HEK293T (cell line): Measurements from ENCODE around the gene C5AR2.

ENCODE experiments used
- CTCF ChIA-PET: fragments of 350-600 bp; formaldehyde crosslinking; extraction: SDS; loops from one replicate; lab custom pipeline; 2021; ENCODE audit warnings: antibody characterized with exemption, inconsistent platforms; lab: Yijun Ruan, JAX
- POLR2A ChIA-PET: fragments of 350-600 bp; formaldehyde crosslinking; extraction: SDS; loops from one replicate; lab custom pipeline; 2020; ENCODE audit warnings: antibody characterized with exemption, inconsistent platforms; lab: Yijun Ruan, JAX
- DNase-seq: peaks from one replicate; pipeline ENCODE4 v3.0.0; 2012; ENCODE audit warnings: mixed read lengths; ENCODE audit errors: extremely low spot score
- ARNT ChIP-seq: fragments of 450-650 bp; IDR thresholded peaks from 2 replicates; pipeline ENCODE4 v1.6.1; 2017; ENCODE audit warnings: mild to moderate bottlenecking
- BHLHE40 ChIP-seq: fragments of 450-650 bp; IDR thresholded peaks from 2 replicates; pipeline ENCODE4 v1.6.1; 2016; ENCODE audit warnings: mild to moderate bottlenecking, moderate library complexity, borderline replicate concordance
- CTBP1 ChIP-seq: fragments of 450-650 bp; IDR thresholded peaks from 2 replicates; pipeline ENCODE4 v1.6.1; 2016; ENCODE audit warnings: borderline replicate concordance
- ELF4 ChIP-seq: fragments of 450-650 bp; IDR thresholded peaks from 2 replicates; pipeline ENCODE4 v1.6.1; 2017; ENCODE audit warnings: antibody characterized with exemption
- FOXA1 ChIP-seq: fragments of 450-650 bp; IDR thresholded peaks from 2 replicates; pipeline ENCODE4 v1.6.1; 2016; ENCODE audit warnings: mild to moderate bottlenecking
- FOXK2 ChIP-seq: fragments of 450-650 bp; IDR thresholded peaks from 2 replicates; pipeline ENCODE4 v1.6.1; 2016; ENCODE audit warnings: mild to moderate bottlenecking
- FOXM1 ChIP-seq: fragments of 450-650 bp; IDR thresholded peaks from 2 replicates; pipeline ENCODE4 v1.6.1; 2017; ENCODE audit warnings: mild to moderate bottlenecking, borderline replicate concordance
- HDGF ChIP-seq: fragments of 450-650 bp; IDR thresholded peaks from 2 replicates; pipeline ENCODE4 v1.6.1; 2017; ENCODE audit warnings: antibody characterized with exemption, borderline replicate concordance
- L3MBTL2 ChIP-seq: fragments of 450-650 bp; conservative IDR thresholded peaks from 2 replicates; pipeline ENCODE4 v1.6.1; 2016; ENCODE audit warnings: mild to moderate bottlenecking
- LEF1 ChIP-seq: fragments of 450-650 bp; IDR thresholded peaks from 2 replicates; pipeline ENCODE4 v1.6.1; 2017; ENCODE audit warnings: mild to moderate bottlenecking, borderline replicate concordance
- NFRKB ChIP-seq: fragments of 450-650 bp; IDR thresholded peaks from 2 replicates; pipeline ENCODE4 v1.6.1; 2016; ENCODE audit warnings: mild to moderate bottlenecking, moderate library complexity
- SP1 ChIP-seq: fragments of 450-650 bp; IDR thresholded peaks from 2 replicates; pipeline ENCODE4 v1.6.1; 2017
- SUZ12 ChIP-seq: fragments of 450-650 bp; IDR thresholded peaks from 2 replicates; pipeline ENCODE4 v1.6.1; 2016; ENCODE audit warnings: mild to moderate bottlenecking
- TARDBP ChIP-seq: fragments of 450-650 bp; IDR thresholded peaks from 2 replicates; pipeline ENCODE4 v1.6.1; 2016
- ZNF384 ChIP-seq: fragments of 450-650 bp; IDR thresholded peaks from 2 replicates; pipeline ENCODE4 v1.6.1; 2016
- TF ChIP-seq, protein P1 (sequence below): fragments of 450-650 bp; IDR thresholded peaks from 2 replicates; pipeline ENCODE4 v1.6.1; 2016

Gene C5AR2

DNA sequence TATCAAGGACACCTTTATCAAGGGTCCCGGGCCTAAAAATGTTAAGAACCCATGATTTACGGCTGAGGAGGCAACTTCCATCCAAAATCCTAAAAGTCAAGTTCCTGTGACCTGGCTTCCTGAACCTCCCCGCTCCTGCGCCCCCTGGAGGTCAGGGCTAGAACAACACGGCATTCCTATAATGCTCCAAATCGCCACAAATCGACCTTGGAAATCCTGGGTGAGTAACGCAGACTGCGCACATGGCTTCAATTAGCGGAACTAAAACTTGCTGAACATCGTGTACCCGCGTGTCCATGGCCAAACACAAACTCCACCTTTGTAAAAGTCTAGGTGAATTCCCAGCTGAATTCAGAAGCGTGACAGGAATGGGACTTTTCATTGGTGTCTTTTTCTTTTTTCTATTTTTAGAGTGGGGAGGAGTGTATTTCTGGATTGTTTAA, 26.6 kb upstream of the C5AR2 start:
- ChIA-PET CTCF (interaction anchor here (0.6 to 1.8 kb wide), 6 partner anchors 11 to 309 kb away, joined by 3 to 8 read pairs (median 4); partner anchors contain the start of gene DHX34), POLR2A (no interaction called here)
- DNase-seq, result peak; percentile 84
- no peak for TF ChIP-seq FOXM1
- no peak for TF ChIP-seq SP1
- no peak for TF ChIP-seq LEF1
- no peak for TF ChIP-seq SUZ12
- no peak for TF ChIP-seq NFRKB
- TF ChIP-seq ZNF384, result no peak
- TF ChIP-seq HDGF, result no peak
- TF ChIP-seq ARNT, result no peak
- TF ChIP-seq TARDBP, result no peak
- TF ChIP-seq, protein P1, sequence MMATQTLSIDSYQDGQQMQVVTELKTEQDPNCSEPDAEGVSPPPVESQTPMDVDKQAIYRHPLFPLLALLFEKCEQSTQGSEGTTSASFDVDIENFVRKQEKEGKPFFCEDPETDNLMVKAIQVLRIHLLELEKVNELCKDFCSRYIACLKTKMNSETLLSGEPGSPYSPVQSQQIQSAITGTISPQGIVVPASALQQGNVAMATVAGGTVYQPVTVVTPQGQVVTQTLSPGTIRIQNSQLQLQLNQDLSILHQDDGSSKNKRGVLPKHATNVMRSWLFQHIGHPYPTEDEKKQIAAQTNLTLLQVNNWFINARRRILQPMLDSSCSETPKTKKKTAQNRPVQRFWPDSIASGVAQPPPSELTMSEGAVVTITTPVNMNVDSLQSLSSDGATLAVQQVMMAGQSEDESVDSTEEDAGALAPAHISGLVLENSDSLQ, result peak; percentile 54
- TF ChIP-seq L3MBTL2, result peak; percentile 73
- TF ChIP-seq ELF4, result no peak; the same call in 1 of the 2 replicates
- no peak for TF ChIP-seq FOXA1
- no peak for TF ChIP-seq CTBP1

DNA sequence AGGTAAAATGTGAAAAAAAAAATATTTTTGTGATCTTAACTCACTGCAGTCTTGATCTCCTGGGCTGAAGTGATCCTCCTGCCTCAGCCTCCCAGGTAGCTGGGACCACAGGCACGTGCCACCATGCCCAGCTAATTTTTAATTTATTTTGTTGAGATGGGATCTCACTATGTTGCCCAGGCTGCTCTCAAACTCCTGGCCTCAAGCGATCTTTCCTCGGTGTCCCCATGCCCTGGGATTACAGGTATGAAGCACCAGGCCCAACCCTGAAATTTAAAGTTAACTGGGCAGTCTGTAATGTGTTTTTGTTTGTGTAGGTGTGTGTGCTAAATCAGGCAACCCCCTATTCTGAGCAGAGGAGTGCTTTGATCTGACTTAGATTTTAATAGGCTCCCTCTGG, 25.7 kb upstream of the C5AR2 start:
- no peak for DNase-seq
- CTCF ChIA-PET, result interaction anchor here (0.7 to 1.8 kb wide), 3 partner anchors 17 to 43 kb away, joined by 3 to 8 read pairs (median 4); partner anchors contain the start of gene DHX34
- POLR2A ChIA-PET, result no interaction called here

DNA sequence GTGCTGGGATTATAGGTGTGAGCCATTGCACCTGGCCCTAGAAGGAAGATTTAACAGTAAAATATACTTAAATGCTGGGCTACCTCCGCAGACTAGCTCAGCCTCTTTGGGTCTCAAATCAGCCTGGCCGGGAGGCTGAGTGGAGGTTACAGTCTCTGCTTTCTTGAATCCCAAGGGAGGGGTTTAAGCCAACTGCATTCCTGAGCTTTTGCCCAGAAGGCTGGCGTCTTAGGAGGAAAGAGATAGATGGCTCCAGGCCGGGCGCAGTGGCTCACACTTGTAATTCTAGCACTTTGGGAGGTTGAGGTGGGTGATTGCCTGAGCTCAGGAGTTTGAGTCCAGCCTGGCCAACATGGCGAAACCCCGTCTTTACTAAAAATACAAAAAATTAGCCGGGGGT, 22.9 kb upstream of the C5AR2 start:
- TF ChIP-seq, protein P1, result no peak
- TF ChIP-seq SUZ12, result no peak
- TF ChIP-seq NFRKB, result no peak
- no peak for TF ChIP-seq ELF4
- no peak for TF ChIP-seq ARNT
- no peak for TF ChIP-seq TARDBP
- TF ChIP-seq HDGF, result no peak
- TF ChIP-seq LEF1, result no peak
- TF ChIP-seq ZNF384, result no peak
- no peak for TF ChIP-seq CTBP1
- TF ChIP-seq SP1, result no peak
- no peak for DNase-seq
- ChIA-PET POLR2A (interaction anchor here (1.4 kb wide), 1 partner anchor 40 kb away, joined by 4 read pairs; the partner anchor contains the start of gene DHX34), CTCF (interaction anchor here (0.6 to 1.4 kb wide), 3 partner anchors 10 to 40 kb away, joined by 3 to 6 read pairs (median 3); partner anchors contain the start of gene DHX34)

More for the DNA sequence above, 25.7 kb upstream of the C5AR2 start:
- TF ChIP-seq FOXA1 (no peak), NFRKB (no peak), L3MBTL2 (no peak), ARNT (no peak), CTBP1 (no peak), SUZ12 (no peak), FOXM1 (no peak), ELF4 (no peak), ZNF384 (no peak), BHLHE40 (no peak), HDGF (no peak), LEF1 (no peak), SP1 (no peak), FOXK2 (no peak), TARDBP (no peak)
- TF ChIP-seq, protein P1, result no peak

DNA sequence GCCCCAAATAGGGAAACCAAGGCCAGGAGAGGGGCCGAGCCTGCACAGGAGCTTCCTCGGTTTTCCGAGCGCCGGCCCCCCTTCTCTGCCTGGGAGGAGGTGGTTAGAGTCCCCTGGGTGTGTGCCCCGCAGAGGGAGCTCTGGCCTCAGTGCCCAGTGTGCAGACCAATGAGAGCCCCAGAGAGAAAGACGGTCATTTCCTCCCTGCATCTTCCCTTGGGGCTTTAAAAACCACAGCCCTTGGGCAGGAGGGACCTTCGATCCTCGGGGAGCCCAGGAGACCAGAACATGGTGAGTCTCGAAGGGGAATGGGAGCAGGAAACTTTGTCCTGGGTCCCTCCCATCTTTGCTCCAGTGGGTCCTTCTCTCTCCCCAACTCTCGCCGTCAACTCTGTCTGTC, 22.4 kb upstream of the C5AR2 start, which contains the start of gene C5AR1:
Gene C5AR1 (plus strand): TSS at position 254 of the 400 bp plus-strand sequence. CDS start 35 bp downstream, at position 289.
- POLR2A ChIA-PET, result interaction anchor here (1.4 kb wide), 1 partner anchor 40 kb away, joined by 4 read pairs; the partner anchor contains the start of gene DHX34
- DNase-seq, result no peak
- CTCF ChIA-PET, result interaction anchor here (0.6 to 1.4 kb wide), 3 partner anchors 10 to 39 kb away, joined by 3 to 6 read pairs (median 3); partner anchors contain the start of gene DHX34
- TF ChIP-seq, protein P1, result no peak

DNA sequence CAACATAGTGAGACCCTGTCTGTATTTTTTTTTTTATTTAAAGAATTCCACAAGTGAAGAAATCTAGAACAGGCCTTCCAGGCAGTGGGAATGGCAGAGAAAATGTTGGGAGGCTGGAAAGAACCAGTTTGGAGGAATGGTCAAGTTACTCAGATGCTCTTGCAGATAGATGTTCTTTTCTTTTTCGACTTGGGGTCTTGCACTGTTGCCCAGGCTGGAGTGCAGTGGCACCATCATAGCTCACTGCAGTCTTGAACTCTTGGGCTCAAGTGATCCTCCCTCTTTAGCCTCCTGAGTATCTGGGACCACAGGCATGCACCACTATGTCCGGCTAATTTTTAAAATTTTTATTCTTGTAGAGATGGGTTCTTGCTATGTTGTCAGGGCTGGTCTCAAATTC, 21.7 kb upstream of the C5AR2 start:
- TF ChIP-seq FOXM1 (no peak), L3MBTL2 (no peak), HDGF (no peak), FOXK2 (no peak), CTBP1 (no peak), ARNT (no peak), BHLHE40 (no peak), ZNF384 (no peak), SUZ12 (no peak), LEF1 (no peak), ELF4 (no peak)
- TF ChIP-seq, protein P1, result no peak
- ChIA-PET CTCF (no interaction called here), POLR2A (interaction anchor here (1.4 kb wide), 1 partner anchor 39 kb away, joined by 4 read pairs; the partner anchor contains the start of gene DHX34)
- no peak for DNase-seq
